IMR-90 (cell line): ENCODE measurements around the gene SLC9B2. TPM values are rescaled to one million over a fixed set of nuclear protein-coding genes. Genes with fewer than 3 reads are reported as not detected.

Source experiments
- ATAC-seq: fragments of 200-7000 bp; cut with Tn5 transposase; 2 replicates; pipeline ENCODE4 v1.9.1; 2020; ENCODE audit warnings: low read depth, mild to moderate bottlenecking, moderate library complexity
- BruUV-seq: library from RNA; stranded (reverse); fragments of 400-500 nt; replicated peaks from 2 replicates; lab custom pipeline; 2021; lab: Mats Ljungman, UMichigan
- CTCF ChIA-PET: fragments of 300-600 bp; formaldehyde crosslinking; extraction: SDS; loops from one replicate; lab custom pipeline; 2021; ENCODE audit warnings: antibody characterized with exemption; lab: Yijun Ruan, JAX
- POLR2A ChIA-PET: fragments of 300-600 bp; sonication (Branson Sonifier 250); formaldehyde crosslinking; loops from one replicate; lab custom pipeline; 2022; ENCODE audit warnings: antibody characterized with exemption; ENCODE audit not compliant: unreplicated experiment; lab: Charles Lee
- DNase-seq: peaks from one replicate; pipeline ENCODE4 v3.0.0; 2013
- H2AFZ ChIP-seq: replicated peaks from 2 replicates; pipeline ENCODE3; 2013; ENCODE audit warnings: low read length, mild to moderate bottlenecking; ENCODE audit not compliant: poor library complexity
- H2AK5ac ChIP-seq: 2 replicates; pipeline ENCODE4 v1.6.1; 2013; ENCODE audit warnings: low read depth, low read length, inconsistent platforms
- H2AK9ac ChIP-seq: replicated peaks from 2 replicates; pipeline ENCODE3; 2013; ENCODE audit warnings: mild to moderate bottlenecking, low read depth, low read length, moderate library complexity; ENCODE audit not compliant: poor library complexity
- H2BK120ac ChIP-seq: 2 replicates; pipeline ENCODE4 v1.6.1; 2013; ENCODE audit warnings: low read depth, low read length, inconsistent platforms
- H2BK15ac ChIP-seq: 3 replicates; pipeline ENCODE4 v1.6.1; 2013; ENCODE audit warnings: low read depth, low read length, inconsistent platforms
- H2BK20ac ChIP-seq: 2 replicates; pipeline ENCODE4 v1.6.1; 2013; ENCODE audit warnings: low read depth, mild to moderate bottlenecking, inconsistent platforms, low read length, moderate library complexity
- H2BK5ac ChIP-seq: 2 replicates; pipeline ENCODE4 v1.6.1; 2013; ENCODE audit warnings: mild to moderate bottlenecking, low read depth, low read length, inconsistent platforms; ENCODE audit not compliant: poor library complexity, severe bottlenecking
- H3K14ac ChIP-seq: replicated peaks from 2 replicates; pipeline ENCODE4 v1.6.1; 2013; ENCODE audit warnings: low read depth, low read length, inconsistent platforms
- H3K18ac ChIP-seq: 2 replicates; pipeline ENCODE4 v1.6.1; 2013; ENCODE audit warnings: low read depth, low read length, control low read depth
- H3K23ac ChIP-seq: 2 replicates; pipeline ENCODE4 v1.6.1; 2013; ENCODE audit warnings: low read depth, low read length, inconsistent platforms
- H3K27ac ChIP-seq: 2 replicates; pipeline ENCODE4 v1.5.1; 2013; ENCODE audit warnings: mild to moderate bottlenecking, control low read depth, low read length; ENCODE audit not compliant: insufficient read depth
- H3K27me3 ChIP-seq: 2 replicates; pipeline ENCODE4 v1.6.1; 2013; ENCODE audit warnings: low read length; ENCODE audit not compliant: control insufficient read depth, insufficient read depth
- H3K36me3 ChIP-seq: 2 replicates; pipeline ENCODE4 v1.6.1; 2013; ENCODE audit warnings: low read length, mixed read lengths; ENCODE audit not compliant: control insufficient read depth, insufficient read depth
- H3K4ac ChIP-seq: 2 replicates; pipeline ENCODE4 v1.6.1; 2013; ENCODE audit warnings: low read depth, low read length, inconsistent platforms
- H3K4me1 ChIP-seq: 2 replicates; pipeline ENCODE4 v1.6.1; 2013; ENCODE audit warnings: low read length, mixed read lengths; ENCODE audit not compliant: control insufficient read depth, insufficient read depth
- H3K4me2 ChIP-seq: 2 replicates; pipeline ENCODE4 v1.6.1; 2013; ENCODE audit warnings: low read depth, mild to moderate bottlenecking, control low read depth, low read length, moderate library complexity
- H3K4me3 ChIP-seq: 2 replicates; pipeline ENCODE4 v1.5.1; 2013; ENCODE audit warnings: low read depth, mild to moderate bottlenecking, control low read depth, low read length, moderate library complexity; ENCODE audit not compliant: insufficient read depth
- H3K56ac ChIP-seq: 2 replicates; pipeline ENCODE4 v1.6.1; 2013; ENCODE audit warnings: low read length, inconsistent platforms; ENCODE audit not compliant: insufficient read depth; ENCODE audit errors: extremely low read depth
- H3K79me1 ChIP-seq, 2 experiments: 2 replicates each; pipeline ENCODE4 v1.6.1; 2013; ENCODE audit warnings: low read length in 2 of 2, inconsistent platforms in 1 of 2, low read depth in 1 of 2
- H3K9ac ChIP-seq: 2 replicates; pipeline ENCODE4 v1.6.1; 2013; ENCODE audit warnings: low read depth, low read length, control low read depth
- H3K9me1 ChIP-seq: 2 replicates; pipeline ENCODE4 v1.6.1; 2013; ENCODE audit warnings: low read length, inconsistent platforms; ENCODE audit not compliant: insufficient read depth
- H3K9me3 ChIP-seq: 2 replicates; pipeline ENCODE4 v1.6.1; 2013; ENCODE audit warnings: low read length; ENCODE audit not compliant: control insufficient read depth, insufficient read depth
- H4K20me1 ChIP-seq: 2 replicates; pipeline ENCODE4 v1.6.1; 2013; ENCODE audit warnings: low read length, inconsistent platforms; ENCODE audit not compliant: insufficient read depth
- H4K5ac ChIP-seq: 2 replicates; pipeline ENCODE4 v1.6.1; 2013; ENCODE audit warnings: mild to moderate bottlenecking, low read depth, low read length, control low read depth
- H4K8ac ChIP-seq, 2 experiments: 2 replicates each; pipeline ENCODE4 v1.6.1; 2013; ENCODE audit warnings: low read depth in 2 of 2, low read length in 2 of 2, control low read depth in 1 of 2, inconsistent platforms in 1 of 2
- H4K91ac ChIP-seq: 2 replicates; pipeline ENCODE4 v1.6.1; 2013; ENCODE audit warnings: low read depth, low read length, inconsistent platforms; ENCODE audit not compliant: insufficient read depth
- BHLHE40 ChIP-seq: fragments of 150-350 bp; IDR thresholded peaks from 2 replicates; pipeline ENCODE4 v1.6.1; 2016; ENCODE audit warnings: mild to moderate bottlenecking, low read depth, low read length
- CEBPB ChIP-seq: IDR thresholded peaks from 2 replicates; pipeline ENCODE4 v1.6.1; 2012; ENCODE audit warnings: low read depth, low read length, improper control_type of control experiment
- CHD1 ChIP-seq: IDR thresholded peaks from 2 replicates; pipeline ENCODE4 v1.6.1; 2012; ENCODE audit warnings: low read depth, low read length, improper control_type of control experiment
- CTCF ChIP-seq: conservative IDR thresholded peaks from 2 replicates; pipeline ENCODE4 v1.5.1; 2012; ENCODE audit warnings: mild to moderate bottlenecking, low read depth, low read length, improper control_type of control experiment
- ELK1 ChIP-seq: fragments of 150-350 bp; IDR thresholded peaks from 2 replicates; pipeline ENCODE4 v1.6.1; 2016; ENCODE audit warnings: low read depth, mild to moderate bottlenecking, low read length, moderate library complexity, borderline replicate concordance
- FOS ChIP-seq: fragments of 150-350 bp; IDR thresholded peaks from 2 replicates; pipeline ENCODE4 v1.6.1; 2016; ENCODE audit warnings: low read depth, low read length
- MAFK ChIP-seq: IDR thresholded peaks from 2 replicates; pipeline ENCODE4 v1.6.1; 2012; ENCODE audit warnings: low read depth, low read length, improper control_type of control experiment
- MAZ ChIP-seq: IDR thresholded peaks from 2 replicates; pipeline ENCODE4 v1.6.1; 2012; ENCODE audit warnings: low read depth, mild to moderate bottlenecking, low read length, improper control_type of control experiment, moderate library complexity, borderline replicate concordance
- MXI1 ChIP-seq: IDR thresholded peaks from 2 replicates; pipeline ENCODE4 v1.6.1; 2012; ENCODE audit warnings: low read depth, mild to moderate bottlenecking, low read length, moderate library complexity, borderline replicate concordance
- NFE2L2 ChIP-seq: fragments of 150-350 bp; IDR thresholded peaks from 2 replicates; pipeline ENCODE4 v1.6.1; 2016; ENCODE audit warnings: low read depth, mild to moderate bottlenecking, low read length
- POLR2A ChIP-seq: IDR thresholded peaks from 2 replicates; pipeline ENCODE4 v1.6.1; 2012; ENCODE audit warnings: mild to moderate bottlenecking, low read depth, low read length
- RAD21 ChIP-seq: IDR thresholded peaks from 2 replicates; pipeline ENCODE4 v1.6.1; 2012; ENCODE audit warnings: low read length, improper control_type of control experiment
- RCOR1 ChIP-seq: IDR thresholded peaks from 2 replicates; pipeline ENCODE4 v1.6.1; 2012; ENCODE audit warnings: mild to moderate bottlenecking, low read length, improper control_type of control experiment; ENCODE audit not compliant: insufficient replicate concordance
- RFX5 ChIP-seq: IDR thresholded peaks from 2 replicates; pipeline ENCODE4 v1.8.0; 2012; ENCODE audit warnings: low read depth, mild to moderate bottlenecking, low read length, moderate library complexity
- SMC3 ChIP-seq: fragments of 150-350 bp; IDR thresholded peaks from 2 replicates; pipeline ENCODE4 v1.6.1; 2016; ENCODE audit warnings: low read depth, mild to moderate bottlenecking, antibody characterized with exemption, low read length, moderate library complexity
- WGBS, 2 experiments: methylation state at CpG; one replicate each; pipeline versions ENCODE4 v1.1.5 to v1.1.7; 2013; ENCODE audit warnings: missing lambda C conversion rate in 2 of 2; ENCODE audit not compliant: insufficient read length in 1 of 2; ENCODE audit errors: extremely low coverage in 2 of 2; 5-methylcytosine and 5-hydroxymethylcytosine counted together
- dilution Hi-C: fragments of 300-500 bp; cut with HindIII; formaldehyde crosslinking; loops from one replicate; pipeline ENCODE4 v1.14.3; 2018; ENCODE audit warnings: low sequenced_read_pairs; ENCODE audit not compliant: unreplicated experiment
- in situ Hi-C: fragments of 300-500 bp; cut with MboI; formaldehyde crosslinking; loops from 3 replicates; pipeline ENCODE4 v1.14.3; 2019; ENCODE audit warnings: low sequenced_read_pairs, inconsistent platforms, mixed read lengths
- intact Hi-C: fragments of 100-400 bp; cut with micrococcal nuclease; formaldehyde crosslinking; loops from 2 replicates; pipeline ENCODE4 v1.10.0; 2022
- polyA plus RNA-seq, 3 experiments: library from polyadenylated mRNA; depleted of rRNA; stranded (reverse); fragments of >200 nt; gene quantifications; 2 replicates each; pipeline ENCODE4 v1.2.3, GENCODE V29; 2012; ENCODE audit warnings: low replicate concordance in 1 of 3
- total RNA-seq: library from RNA; depleted of rRNA; stranded (reverse); fragments of >200 nt; gene quantifications from 2 replicates; pipeline ENCODE4 v1.2.3, GENCODE V29; 2012

The SLC9B2 gene
- total and polyA plus RNA-seq, 2 of the 4 experiments (the other 2 are of a cell fraction), result 5.7 to 9.0 TPM

- Histone ChIP-seq H2AFZ (peak overlapping the region; percentile 75), H4K8ac (peak overlapping the region; percentile 13 to 85; a peak in 2 of 4 replicates), H3K14ac (peak overlapping the region; percentile 89), H3K18ac (no peak overlapping the region; the same call in 1 of the 2 replicates), H3K79me1 (peaks cover 0 to 4% of the 10 kb centered on the region in 2 experiments; a peak in 1 of 4 replicates), H2BK120ac (peak overlapping the region; percentile 54), H3K4me2 (peak overlapping the region; percentile 51; the same call in 1 of the 2 replicates), H2BK5ac (peak overlapping the region; percentile 85), H3K56ac (peak overlapping the region; percentile 29; the same call in 1 of the 2 replicates), H3K4me1 (0 out of 2 replicates have a peak, but pooled peaks cover 3% of the 10 kb centered on the region), H3K23ac (peak overlapping the region; percentile 90), H3K9me1 (peaks cover 8% of the 10 kb centered on the region; the same call in 1 of the 2 replicates), H3K27ac (peak overlapping the region; percentile 61; the same call in 1 of the 2 replicates), H3K9ac (no peak overlapping the region), H3K9me3 (no peaks in the 10 kb centered on the region), H4K20me1 (no peaks in the 10 kb centered on the region), H3K36me3 (0 out of 2 replicates have a peak, but pooled peaks cover 2% of the 10 kb centered on the region), H2BK20ac (peak overlapping the region; percentile 91), H3K4ac (peak overlapping the region; percentile 63), H2AK9ac (no peak overlapping the region), H2BK15ac (peak overlapping the region; percentile 33; the same call in 1 of the 3 replicates), H4K5ac (no peak overlapping the region), H4K91ac (peak overlapping the region; percentile 38; the same call in 1 of the 2 replicates), H2AK5ac (peak overlapping the region; percentile 78; the same call in 1 of the 2 replicates), H3K4me3 (no peak overlapping the region), H3K27me3 (no peaks in the 10 kb centered on the region)
- in situ Hi-C loops, result no loop called here
- POLR2A ChIA-PET, result no interaction called here
- intact Hi-C loops, result no loop called here
- CTCF ChIA-PET, result no interaction called here
- dilution Hi-C loops, result no loop called here
- whole genome bisulfite sequencing, 2 experiments, result no CpG with 5 or more reads among the region's 2 CpGs
- DNase-seq (peak; percentile 66), ATAC-seq (peak; percentile 89)
- BruUV-seq, result no TSS peak
- TF ChIP-seq POLR2A (no peak), BHLHE40 (no peak), ELK1 (no peak), CHD1 (no peak), MAFK (no peak), CEBPB (no peak), FOS (no peak), NFE2L2 (no peak), RCOR1 (no peak), SMC3 (no peak), MAZ (no peak), RAD21 (no peak), MXI1 (no peak), CTCF (no peak), RFX5 (no peak)
Observed at GRCh38 chr4:103105558-103106356, 29.2 kb upstream of the SLC9B2 start.
